HG02852 (cell line): ENCODE results near the gene TTC39C.

ENCODE experiments used
- ATAC-seq: cut with Tn5 transposase; IDR thresholded peaks from one replicate; pipeline ENCODE4 v1.9.1; 2021; ENCODE audit warnings: mild to moderate bottlenecking, moderate library complexity; ENCODE audit not compliant: unreplicated experiment

Gene TTC39C

GRCh38 chr18:23990474-23991410 is 23.8 kb upstream of the TTC39C start:
- no peak for ATAC-seq

GRCh38 chr18:23992089-23992940 is 22.2 kb upstream of the TTC39C start:
- no peak for ATAC-seq

GRCh38 chr18:23992941-23993280 is 21.6 kb upstream of the TTC39C start:
- no peak for ATAC-seq

GRCh38 chr18:23994361-23994902 is 20.1 kb upstream of the TTC39C start:
- ATAC-seq, result peak; percentile 34

GRCh38 chr18:23995180-23995579 is 19.4 kb upstream of the TTC39C start:
- ATAC-seq, result peak; percentile 46

- ATAC-seq, result no peak
Measured at GRCh38 chr18:23998018-23998417, 16.5 kb upstream of the TTC39C start.

- ATAC-seq, result no peak
Measured at GRCh38 chr18:23998820-23999219, 15.7 kb upstream of the TTC39C start.

- ATAC-seq, result peak; percentile 48
Measured at GRCh38 chr18:24000613-24001490, 13.7 kb upstream of the TTC39C start.

GRCh38 chr18:24002479-24002878 is 12.1 kb upstream of the TTC39C start:
- ATAC-seq, result no peak

- ATAC-seq, result no peak
Measured at GRCh38 chr18:24003288-24003687, 11.3 kb upstream of the TTC39C start.

- no peak for ATAC-seq
Measured at GRCh38 chr18:24003903-24004640, 10.5 kb upstream of the TTC39C start.

GRCh38 chr18:24006712-24007313 is 7.7 kb upstream of the TTC39C start:
- ATAC-seq, result no peak

- no peak for ATAC-seq
Measured at GRCh38 chr18:24009246-24009645, 5.3 kb upstream of the TTC39C start.

GRCh38 chr18:24009651-24010333 is 4.8 kb upstream of the TTC39C start:
- peak; percentile 54 for ATAC-seq

GRCh38 chr18:24010673-24011072 is 3.9 kb upstream of the TTC39C start:
- no peak for ATAC-seq

- no peak for ATAC-seq
Measured at GRCh38 chr18:24011123-24011917, 3.2 kb upstream of the TTC39C start.

- ATAC-seq, result no peak
Measured at GRCh38 chr18:24013051-24013450, 1.5 kb upstream of the TTC39C start.

- ATAC-seq, result no peak
Measured at GRCh38 chr18:24014986-24015638, 558 bp downstream of the TTC39C start.
